Epithelial cell of esophagus (primary cell): ENCODE measurements around the gene IDH1.
A peak's percentile ranks its signal among the peaks of the same experiment; 100 is the strongest.

Experiments
- DNase-seq: peaks from one replicate; pipeline ENCODE4 v3.0.0; 2010; ENCODE audit warnings: low read depth
- H3K4me3 ChIP-seq: 2 replicates; pipeline ENCODE4 v1.5.1; 2011; ENCODE audit warnings: mild to moderate bottlenecking, low read length, control low read depth
- TF ChIP-seq, protein P1 (sequence below): IDR thresholded peaks from 2 replicates; pipeline ENCODE4 v1.5.1; 2011; ENCODE audit warnings: low read depth, mild to moderate bottlenecking, low read length, control low read depth, inconsistent platforms; ENCODE audit not compliant: insufficient read depth; ENCODE audit errors: missing control alignments

The IDH1 gene

GRCh38 chr2:208210688-208211451 is 44.0 kb downstream of the IDH1 start:
- H3K4me3 ChIP-seq = no peak overlapping the region
- DNase-seq = no peak
- TF ChIP-seq, protein P1, sequence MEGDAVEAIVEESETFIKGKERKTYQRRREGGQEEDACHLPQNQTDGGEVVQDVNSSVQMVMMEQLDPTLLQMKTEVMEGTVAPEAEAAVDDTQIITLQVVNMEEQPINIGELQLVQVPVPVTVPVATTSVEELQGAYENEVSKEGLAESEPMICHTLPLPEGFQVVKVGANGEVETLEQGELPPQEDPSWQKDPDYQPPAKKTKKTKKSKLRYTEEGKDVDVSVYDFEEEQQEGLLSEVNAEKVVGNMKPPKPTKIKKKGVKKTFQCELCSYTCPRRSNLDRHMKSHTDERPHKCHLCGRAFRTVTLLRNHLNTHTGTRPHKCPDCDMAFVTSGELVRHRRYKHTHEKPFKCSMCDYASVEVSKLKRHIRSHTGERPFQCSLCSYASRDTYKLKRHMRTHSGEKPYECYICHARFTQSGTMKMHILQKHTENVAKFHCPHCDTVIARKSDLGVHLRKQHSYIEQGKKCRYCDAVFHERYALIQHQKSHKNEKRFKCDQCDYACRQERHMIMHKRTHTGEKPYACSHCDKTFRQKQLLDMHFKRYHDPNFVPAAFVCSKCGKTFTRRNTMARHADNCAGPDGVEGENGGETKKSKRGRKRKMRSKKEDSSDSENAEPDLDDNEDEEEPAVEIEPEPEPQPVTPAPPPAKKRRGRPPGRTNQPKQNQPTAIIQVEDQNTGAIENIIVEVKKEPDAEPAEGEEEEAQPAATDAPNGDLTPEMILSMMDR = no peak

DNA sequence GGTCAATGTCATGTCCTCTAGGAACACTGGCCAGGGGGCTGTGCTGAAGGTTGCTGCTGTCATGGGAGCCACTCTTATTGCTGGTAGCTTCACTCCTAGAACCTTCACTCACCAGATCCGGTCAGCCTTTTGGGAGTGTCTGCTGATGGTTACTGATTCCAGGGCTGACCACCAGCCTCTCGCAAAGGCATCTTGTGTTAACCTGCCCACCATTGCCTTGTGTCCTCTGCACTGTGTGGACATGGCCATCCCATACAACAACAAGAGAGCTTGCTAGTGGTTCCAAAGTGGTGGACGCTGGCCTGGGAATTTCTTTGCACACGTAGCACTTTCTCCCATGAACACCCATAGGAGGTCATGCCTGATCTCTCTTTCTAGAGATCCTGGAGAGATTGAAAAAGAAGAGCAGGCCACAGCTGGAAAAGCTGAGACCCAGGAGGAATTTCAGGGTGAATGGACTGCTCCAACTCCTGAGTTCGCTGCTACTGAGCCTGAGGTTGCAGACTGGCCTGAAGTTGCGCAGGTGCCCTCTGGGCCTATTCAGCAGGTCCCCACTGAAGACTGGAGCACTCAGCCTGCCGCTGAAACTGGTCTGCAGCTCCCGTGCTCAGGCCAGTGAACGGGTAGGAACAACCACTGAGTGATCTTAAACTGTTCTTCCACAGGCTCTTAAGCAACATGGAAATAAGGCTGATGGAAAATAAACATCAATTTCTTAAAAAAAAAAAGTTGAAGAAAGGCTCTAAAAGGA is 46.4 kb downstream of the IDH1 start:
- no peak for DNase-seq
- H3K4me3 ChIP-seq = no peak overlapping the region
- TF ChIP-seq, protein P1 = no peak

DNA sequence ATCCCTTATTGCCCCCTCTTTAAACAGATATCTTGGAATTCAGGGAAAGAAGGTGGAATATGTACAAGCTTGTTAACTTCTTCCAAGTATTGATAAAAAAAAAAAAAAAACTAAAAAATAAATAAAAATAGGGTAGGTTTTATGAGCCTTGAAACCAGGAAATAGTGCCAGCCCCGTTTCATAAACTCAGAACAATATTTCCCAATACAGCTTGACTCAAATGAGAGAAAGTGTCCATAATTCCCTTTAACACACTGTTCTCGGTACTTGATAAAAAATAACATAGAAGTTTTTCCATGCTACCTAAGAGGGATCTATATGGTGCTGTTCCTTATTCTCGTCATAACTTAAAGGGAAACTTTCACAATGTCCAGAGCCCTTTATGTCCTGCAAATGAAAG is 47.1 kb downstream of the IDH1 start:
- TF ChIP-seq, protein P1 = no peak
- no peak for DNase-seq
- no peak overlapping the region for H3K4me3 ChIP-seq

DNA sequence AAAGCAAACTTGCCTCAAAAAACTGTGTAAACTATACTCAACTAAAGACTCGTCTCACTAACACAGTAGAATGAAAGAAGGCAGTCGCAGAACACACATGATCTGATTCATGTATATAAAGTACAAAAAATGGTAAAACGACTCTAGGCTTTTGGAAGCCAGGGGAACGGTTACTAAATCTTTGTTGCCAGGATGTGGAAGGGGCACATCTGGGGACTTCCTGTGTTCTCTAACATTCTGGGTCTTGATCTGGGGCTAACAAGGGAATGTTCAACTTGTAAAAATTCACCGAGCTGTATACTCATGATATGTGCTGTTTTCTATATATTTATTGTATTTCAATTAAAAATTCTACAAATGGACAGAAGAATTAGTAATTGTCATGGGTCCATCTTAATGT is 50.7 kb downstream of the IDH1 start:
- TF ChIP-seq, protein P1 = no peak
- H3K4me3 ChIP-seq = no peak overlapping the region
- DNase-seq = no peak

GRCh38 chr2:208195531-208195930 is 59.3 kb downstream of the IDH1 start:
- DNase-seq = no peak
- H3K4me3 ChIP-seq = no peak overlapping the region
- TF ChIP-seq, protein P1 = no peak

DNA sequence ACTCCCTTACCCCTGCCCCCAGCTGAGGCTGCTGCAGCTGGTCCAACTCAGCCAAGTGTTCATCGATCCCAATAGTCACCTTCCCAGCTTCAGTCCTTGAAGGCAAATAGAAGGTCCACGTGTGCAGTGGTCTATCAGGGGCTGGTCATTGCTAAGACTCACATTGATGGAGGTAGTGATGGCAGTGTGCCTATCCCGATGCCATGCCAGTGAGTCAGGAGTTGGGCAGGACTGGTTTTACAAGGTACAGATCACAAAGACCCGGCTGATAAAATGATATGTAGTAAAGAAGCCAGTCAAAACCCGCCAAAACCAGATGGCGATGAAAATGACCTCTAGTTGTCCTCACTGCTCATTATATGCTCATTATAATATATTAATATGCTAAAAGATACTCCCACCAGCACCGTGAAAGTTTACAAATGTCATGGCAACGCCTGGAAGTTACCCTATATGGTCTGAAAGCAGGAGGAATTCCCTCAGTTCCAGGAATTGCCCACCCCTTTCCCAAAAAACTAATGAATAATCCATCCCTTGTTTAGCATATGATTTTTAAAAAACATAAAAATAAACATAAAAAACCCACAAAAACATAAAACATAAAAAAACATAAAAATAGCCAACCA is 62.1 kb downstream of the IDH1 start:
- TF ChIP-seq, protein P1 = no peak
- DNase-seq = peak; percentile 58
- no peak overlapping the region for H3K4me3 ChIP-seq
